ENCODE data around the gene EFNB2.

Gene EFNB2

DNA sequence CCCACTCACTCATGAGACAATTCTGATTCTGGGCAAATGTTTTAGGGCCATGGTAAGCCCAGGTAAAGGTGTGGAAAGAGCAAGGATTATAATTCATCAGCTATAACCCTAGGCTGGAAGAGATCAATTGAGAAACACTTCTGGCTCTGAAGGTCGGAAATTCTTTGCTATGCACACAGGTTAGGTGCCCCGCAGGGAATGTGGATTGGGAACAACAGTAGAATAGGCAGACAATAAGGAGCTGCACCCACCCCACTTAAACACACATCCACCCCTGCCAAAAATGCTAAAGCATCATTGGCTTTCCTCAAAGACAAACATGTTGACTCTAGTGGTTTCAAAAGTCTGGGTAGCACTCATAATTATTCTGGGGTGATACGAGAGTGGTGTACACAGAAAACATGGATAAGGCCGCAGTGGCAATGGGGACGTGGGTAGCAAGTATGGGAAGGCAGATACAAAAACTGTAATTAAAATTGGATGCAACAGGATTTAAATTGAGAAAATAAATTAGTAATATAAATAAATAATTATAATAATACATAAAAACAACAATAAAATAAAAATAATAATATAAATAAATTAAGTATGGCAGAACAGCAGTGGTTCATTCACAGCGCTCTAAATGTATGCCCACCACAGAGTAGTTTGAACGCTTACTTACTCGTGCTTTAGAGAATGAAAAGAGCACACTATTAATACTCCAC is 8.6 kb downstream of the EFNB2 start:
- FAIRE-seq = no peak
- no peak for DNase-seq (ENCODE audit: insufficient read length, low spot score)

DNA sequence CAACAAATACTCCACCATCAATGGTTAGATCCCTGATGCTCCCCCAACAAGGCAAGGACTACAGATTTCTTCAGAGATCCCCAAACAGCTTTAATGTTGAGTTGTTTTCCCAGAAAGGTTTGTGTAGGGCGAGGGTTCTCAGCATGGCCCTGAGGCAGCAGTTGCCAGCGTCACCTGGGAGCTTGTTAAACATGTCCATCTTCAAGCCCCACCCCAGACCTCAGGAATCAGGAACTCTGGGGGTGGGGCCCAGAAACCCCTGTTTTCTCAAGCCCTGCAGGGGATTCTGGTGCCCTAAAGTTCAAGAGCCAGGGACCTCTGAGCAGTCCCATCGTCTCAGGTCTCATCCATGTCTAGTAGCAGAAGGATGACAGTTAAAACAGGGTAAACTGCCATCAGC is 9.6 kb downstream of the EFNB2 start:
- DNase-seq (ENCODE audit: insufficient read length, low spot score) (no peak), FAIRE-seq (no peak)

DNA sequence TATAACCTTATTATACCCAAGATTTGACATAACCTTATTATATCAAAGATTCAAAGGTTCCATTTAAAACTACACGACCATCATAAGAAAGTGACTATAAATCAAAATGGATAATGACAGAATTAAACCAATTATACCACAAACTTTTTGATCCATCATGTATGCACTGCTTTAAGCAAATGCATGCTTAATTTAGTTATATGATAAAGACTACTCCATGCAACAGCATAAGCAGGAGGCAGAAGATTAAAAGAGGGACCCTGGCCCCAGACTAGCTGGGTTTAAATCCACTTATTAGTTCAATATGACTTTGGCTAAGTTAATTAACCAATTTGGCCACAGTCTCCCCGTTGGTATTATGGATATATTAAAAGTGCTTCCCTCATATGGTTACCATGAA is 11.4 kb downstream of the EFNB2 start:
- no peak for FAIRE-seq
- DNase-seq (ENCODE audit: insufficient read length, low spot score) = no peak

DNA sequence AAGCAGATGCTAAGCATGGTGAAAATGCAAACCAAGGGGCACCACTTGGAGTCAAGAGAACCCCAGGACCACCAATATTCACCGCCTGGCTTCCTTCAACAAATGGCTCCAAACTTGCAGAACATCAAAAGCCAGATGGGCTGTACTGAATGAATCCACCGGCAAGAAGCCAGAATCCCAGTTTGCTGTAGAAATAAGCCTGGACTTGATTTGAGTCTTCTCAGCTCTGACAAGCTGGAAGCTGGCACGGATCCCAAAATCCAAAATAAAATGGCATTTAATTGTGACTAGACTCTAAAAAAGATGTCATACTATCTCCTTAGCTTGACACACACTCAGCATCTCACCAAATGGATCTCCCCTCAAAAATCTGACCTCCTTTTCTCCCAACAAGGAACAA is 11.9 kb downstream of the EFNB2 start:
- no peak for DNase-seq (ENCODE audit: insufficient read length, low spot score)
- no peak for FAIRE-seq

DNA sequence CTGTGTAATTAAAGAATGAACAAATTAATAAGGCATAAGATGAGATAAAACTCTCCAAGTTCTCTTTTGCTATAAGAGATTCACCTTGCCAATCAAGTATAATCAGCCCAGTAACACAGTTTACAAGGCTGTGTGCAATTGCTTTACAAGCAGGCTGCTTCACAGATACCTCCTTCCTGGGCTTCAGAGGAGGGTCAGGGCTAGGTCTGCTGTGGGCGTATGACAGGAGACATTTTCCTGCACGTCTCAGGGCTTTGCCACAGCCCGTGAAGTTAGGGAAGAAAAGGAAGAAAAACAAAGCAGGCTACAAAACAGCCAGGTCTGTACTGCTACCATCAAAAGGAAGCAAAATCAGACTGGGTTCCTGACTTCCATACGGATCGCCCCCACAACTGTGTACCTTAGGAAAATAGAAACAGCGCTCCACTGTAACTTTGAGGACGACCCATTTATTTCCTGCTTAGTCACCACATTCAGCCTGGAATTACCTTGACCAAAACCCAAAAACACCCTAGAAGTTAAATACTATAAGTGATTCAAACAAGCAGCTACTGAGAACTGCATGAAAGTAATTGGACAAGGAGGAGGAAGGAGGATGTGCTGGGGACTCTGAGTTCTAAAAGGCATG is 12.4 kb downstream of the EFNB2 start:
- FAIRE-seq (no peak), DNase-seq (ENCODE audit: insufficient read length, low spot score) (no peak)

DNA sequence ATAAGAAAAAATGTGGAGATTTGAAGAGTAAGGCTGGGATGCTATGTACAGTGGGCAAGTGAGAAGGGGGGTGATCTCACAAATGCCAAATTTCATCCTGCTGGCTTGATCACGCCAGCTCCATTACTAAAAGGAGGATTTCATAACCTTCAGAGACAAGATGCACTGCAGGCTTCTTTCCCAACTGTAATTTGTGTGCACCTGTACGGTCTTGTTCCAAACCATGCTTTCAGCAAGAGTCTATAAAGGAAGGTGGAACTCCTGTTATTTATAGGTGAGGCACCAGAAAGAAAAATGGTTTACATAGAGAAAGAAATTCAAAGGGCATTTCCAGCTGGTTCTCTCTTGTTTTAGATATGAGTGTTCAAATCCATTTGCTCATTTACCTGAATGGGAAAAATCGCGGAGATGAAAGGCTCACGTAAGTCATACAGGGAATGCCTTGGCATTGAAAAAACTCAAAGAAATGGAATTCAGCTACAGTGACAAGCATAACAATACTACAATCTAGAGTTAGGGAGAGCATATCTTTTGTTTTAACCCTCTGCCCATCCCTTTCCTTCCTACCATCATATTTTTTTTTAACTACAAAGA is 13.3 kb downstream of the EFNB2 start:
- DNase-seq (ENCODE audit: insufficient read length, low spot score) (no peak), FAIRE-seq (no peak)

DNA sequence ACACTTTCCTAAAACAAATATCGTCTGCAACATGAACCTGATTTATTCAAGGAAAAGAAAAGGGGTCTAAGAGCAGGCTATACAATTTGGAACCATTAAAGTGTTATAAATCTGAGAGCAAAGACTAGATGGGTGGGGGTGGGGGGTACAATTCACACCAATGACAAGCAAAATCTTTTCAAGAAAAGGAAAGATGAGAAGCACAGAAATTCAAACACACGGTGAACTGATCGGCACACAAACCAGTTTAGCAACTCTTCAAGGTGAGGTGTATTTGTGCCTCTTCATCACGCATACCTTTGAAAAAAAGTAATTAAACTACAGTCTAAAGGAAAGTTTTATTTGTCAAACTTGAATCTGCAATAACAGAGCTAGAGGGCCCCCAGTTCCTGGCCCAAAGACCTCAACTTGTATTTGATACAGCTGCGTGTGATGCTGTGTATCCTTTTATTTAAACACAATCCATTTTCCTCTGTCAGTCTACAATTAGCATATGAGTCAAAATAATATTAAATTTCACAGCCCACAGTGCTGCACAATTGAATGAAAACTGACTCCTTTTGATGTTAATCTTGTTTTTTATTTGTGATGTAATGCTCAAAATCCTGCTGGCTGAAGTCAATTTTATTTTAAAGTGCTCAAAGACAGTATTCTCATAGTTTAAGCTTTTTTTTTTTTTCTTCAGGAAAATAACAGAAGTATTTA is 14.2 kb downstream of the EFNB2 start:
- FAIRE-seq (no peak), DNase-seq (ENCODE audit: insufficient read length, low spot score) (no peak)

DNA sequence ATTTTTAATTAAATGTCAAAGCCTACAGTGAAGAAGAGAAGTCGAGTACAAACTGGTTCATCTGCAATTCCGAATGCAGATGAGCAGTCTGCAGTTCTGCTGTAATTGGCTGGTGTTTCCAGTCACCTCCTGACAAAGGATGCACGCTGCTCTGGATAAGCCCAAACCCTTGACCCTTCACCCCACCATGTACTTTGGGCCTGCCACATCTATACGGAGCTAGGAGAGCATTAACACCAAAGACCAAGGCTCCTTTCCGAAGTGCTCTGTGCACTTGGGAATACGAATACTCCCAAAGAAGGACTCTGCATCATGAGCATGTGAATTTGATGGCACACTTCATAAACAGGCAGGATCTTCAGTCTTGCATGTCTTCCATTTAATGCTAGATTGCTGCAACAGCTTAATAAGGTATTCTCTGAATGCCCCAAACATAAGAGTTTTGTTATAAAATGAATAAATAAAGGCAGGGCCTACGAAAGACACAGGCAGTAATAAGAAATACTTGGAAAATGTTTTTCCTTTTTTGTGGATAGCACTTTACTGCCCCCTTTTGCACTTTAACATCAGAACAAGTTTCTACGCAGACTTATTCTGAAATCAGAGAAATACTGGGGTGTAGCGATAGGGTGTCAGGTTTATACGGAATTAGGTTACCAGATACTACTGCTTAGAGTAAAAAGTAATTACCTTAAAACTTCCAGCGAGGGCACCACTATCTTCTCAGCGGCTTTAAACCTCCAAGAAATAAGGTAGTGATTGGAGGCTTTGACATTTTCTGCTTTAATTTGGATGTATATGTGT is 15.0 kb downstream of the EFNB2 start:
- no peak for FAIRE-seq
- DNase-seq (ENCODE audit: insufficient read length, low spot score) = no peak

DNA sequence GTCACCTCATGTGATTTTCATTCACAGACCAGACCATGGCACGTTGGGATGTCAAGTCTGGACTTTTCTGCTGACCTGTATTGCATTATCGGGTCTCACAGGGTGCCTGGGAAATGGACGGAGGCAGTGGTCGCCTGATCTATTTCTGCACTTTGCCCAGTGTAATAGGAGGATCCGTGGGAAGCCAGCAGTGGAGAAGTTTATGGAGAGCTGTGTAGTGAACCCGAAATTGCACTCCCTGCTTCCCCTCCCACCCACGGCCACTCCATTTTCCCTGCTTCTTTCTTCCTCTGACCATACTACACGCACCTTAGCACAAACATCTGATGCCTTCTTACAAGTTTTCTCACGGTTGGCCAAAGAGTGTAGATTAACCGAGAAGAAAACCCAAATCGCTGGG is 16.9 kb downstream of the EFNB2 start:
- DNase-seq (ENCODE audit: insufficient read length, low spot score) (no peak), FAIRE-seq (no peak)

DNA sequence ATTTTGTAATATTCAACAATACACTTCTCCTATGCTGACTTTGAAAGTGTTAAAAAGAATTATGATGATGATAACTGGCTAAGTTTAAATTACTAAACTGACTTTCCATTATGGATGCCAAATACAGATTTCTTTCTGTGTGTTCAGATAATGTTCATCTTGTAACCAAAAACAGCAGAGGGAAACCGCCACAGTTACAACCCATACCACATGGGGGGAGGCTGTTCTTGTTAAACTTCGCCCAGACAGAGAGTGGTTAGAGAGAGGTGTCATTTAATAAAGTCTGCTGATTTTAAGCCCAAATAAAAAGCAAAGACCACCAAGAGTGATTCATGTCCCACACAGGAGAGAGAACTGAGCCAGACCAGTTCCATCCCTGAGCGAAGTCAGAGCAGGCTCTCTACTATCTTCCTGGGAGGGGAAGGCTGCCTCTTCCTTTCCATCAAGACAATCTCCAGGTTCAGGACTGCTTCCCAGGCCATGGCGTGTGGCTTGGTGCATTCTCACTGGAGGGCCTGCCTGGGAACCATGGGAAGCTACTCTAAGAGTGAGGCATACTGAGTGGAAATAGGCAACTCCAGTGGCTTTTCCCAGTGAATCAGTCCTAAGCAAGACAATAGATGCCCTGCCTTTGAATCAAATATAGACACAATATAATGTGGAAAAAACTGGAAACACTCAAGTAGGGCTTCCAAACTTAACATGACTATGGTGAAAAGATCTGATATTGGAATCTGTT is 18.2 kb downstream of the EFNB2 start:
- FAIRE-seq (no peak), DNase-seq (ENCODE audit: insufficient read length, low spot score) (no peak)

DNA sequence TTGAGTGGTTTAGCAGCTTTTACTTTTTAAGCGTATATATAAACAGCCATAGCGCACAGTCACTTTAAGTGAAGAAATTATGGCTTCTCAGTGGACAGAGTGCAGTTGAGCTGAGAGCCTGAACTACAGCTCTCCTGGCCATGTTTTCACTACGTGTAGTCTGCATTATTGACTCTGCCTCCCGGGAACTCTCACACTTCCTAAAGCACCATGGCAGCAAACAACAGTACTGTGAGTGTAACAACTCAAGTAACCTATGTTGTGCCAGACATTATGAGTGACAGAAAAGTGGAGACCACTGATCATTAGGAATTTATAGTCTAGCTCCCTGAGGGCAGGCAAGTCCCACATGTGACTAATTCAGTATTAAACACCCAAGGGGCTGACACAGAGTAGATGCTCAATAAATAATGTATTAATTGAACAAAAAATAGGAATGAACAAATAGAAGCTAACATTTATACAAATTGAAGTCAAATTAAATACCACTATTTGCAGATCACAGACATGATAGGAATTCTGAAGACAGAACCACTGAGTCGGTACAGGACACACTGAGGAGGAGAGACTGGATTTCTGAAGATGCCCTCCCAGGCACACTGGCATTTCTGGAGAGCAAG is 19.7 kb downstream of the EFNB2 start:
- no peak for FAIRE-seq
- DNase-seq (ENCODE audit: insufficient read length, low spot score) = no peak

DNA sequence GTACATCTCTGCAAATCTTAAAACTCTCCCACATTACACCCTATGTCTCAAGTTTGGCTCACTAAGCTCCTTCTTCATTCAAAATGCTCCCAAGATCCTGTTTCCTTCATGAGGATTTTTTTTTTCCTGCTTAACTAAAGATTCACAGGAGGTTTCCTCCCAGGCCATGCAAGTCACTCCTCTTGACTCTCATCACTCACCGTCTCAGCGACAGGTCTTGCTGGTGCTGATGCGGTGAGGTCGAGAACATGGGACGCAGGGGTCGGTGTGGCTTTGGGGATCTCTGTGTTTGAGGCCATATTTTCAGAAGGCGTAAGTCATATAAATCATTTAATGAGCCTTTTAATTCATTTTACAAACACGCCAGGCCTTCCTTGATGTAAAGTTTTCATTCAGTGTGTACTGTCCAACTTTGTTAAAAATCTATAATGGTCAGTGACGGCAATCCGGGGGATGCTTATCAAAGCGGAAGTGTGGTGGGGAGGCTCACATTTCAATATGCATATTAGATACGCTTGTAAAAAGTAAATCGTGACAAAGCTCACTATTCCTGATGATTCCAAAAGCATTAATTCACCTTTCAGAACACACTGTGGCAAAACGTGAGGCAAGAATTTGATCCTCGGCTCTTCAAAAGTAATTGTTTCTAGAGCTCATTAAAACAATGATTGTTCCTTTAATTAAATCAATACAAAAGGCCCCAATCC is 20.4 kb downstream of the EFNB2 start:
- DNase-seq (ENCODE audit: insufficient read length, low spot score) (no peak), FAIRE-seq (no peak)

DNA sequence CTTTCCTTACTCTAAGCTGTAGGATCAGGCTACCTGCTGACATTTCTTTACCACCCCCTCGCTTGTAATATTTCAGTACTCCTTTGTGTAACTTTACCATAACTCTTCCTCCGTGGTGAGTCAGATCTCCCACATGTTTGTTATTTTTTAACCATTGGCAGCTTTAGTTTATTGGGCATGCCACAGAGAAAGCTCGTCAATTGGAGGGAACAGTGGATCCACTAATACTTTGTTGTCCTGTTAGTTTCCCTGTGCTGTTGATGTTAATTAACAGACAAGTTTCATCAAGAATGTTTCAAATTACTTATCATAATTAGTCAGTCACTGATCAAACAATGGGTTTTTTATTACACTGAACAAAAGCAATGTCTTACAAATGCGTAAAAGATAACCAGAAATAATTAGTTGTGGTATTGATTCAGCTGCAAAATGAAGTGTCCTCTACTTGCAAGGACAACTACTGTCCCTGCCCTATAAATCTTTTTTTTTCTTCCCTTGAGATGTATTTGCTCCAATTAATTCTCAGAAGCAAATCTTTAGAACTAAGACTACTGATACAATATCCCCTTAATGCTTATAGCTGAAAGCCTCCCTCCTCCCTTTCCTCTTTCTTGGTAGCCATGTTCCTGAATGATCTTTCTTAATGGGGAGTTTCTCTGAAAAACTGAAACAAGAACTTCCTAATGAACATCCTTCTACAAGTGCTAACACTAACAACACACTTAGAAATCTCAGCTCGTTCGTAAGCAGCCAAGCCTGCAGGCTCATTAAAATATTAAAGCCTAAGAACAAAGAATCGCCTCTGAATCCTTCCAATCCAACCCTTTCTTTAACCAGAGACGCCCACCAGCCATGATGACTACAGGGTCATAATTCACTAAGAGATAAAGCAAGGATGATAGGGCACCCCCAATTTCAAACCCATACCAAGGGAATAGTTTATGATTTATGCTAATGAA is 22.2 kb downstream of the EFNB2 start:
- no peak for FAIRE-seq

DNA sequence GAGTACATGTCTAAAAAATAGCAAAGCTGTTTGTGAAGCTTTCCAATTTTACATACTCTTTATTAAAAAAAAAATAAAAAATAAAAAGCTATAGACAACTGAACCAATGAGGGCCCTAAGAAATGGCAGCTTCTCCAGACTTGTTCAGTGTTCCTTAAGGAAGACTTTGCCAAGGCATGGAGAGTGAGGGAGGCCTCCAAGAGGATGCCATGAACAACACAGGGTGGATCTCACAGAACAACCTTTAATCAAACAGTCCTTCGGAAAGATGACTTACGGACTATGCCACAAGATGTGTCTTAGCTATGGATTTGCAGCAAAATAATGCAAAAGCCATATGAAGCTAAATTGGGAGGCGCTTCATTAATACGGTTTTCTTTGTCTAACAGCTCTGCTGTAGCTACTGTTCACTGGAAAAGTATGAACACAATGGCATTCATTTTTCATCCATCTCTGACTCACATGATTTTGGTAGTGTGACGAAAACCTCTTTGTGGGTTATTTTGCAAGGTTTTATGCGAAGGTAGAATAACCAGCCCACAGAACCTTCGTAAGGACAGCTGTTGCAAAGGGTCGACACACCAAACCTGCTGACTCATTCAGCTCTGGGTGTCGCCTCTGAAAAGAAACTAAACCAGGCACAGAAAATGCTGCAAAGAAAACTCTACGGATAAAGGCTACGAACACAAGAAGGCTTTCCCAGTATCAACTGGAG is 27.7 kb downstream of the EFNB2 start:
- DNase-seq (ENCODE audit: insufficient read length, low spot score) = no peak
- no peak for FAIRE-seq

More for the DNA sequence above, 22.2 kb downstream of the EFNB2 start:
- DNase-seq (ENCODE audit: insufficient read length, low spot score) = no peak

DNA sequence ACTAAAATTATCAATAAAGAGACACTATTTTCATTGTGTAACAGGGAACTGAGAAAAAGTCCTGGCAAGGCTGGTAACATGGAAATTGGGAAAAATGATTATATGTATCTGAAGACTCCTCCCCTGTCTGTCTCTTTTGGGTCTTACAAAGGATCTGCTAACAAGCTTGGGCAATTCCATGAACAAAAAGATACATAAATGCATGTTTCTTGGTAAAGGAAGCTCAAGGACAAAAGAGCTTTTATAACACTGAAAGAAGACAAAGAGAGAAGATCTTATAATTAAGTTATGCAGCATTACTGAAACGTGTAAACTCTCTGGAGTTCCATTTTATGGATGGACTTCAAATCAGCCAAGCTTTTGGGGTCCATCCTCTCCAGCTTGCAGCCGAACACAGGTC is 29.2 kb downstream of the EFNB2 start:
- FAIRE-seq = no peak

DNA sequence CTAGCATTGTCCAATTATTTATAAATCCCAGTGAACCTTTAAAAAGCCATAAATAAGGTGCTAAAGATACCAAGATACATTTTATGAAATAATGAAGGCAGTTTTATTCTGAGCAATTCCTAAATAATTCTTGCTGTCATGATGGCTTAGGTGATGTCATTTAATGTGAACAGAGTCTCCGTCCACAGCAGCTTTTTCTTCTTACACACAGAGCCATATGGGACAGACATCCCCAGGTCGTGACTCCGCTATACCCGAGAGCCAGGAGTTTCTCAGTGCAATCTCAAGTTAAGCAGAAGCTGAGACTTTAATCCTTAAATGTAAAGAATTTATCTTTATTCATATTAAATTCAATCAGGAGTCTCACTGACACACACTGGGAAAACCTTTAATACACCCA is 29.7 kb downstream of the EFNB2 start:
- DNase-seq (ENCODE audit: insufficient read length, low spot score) (no peak), FAIRE-seq (no peak)

More for the DNA sequence above, 29.2 kb downstream of the EFNB2 start:
- DNase-seq (ENCODE audit: insufficient read length, low spot score) = no peak

DNA sequence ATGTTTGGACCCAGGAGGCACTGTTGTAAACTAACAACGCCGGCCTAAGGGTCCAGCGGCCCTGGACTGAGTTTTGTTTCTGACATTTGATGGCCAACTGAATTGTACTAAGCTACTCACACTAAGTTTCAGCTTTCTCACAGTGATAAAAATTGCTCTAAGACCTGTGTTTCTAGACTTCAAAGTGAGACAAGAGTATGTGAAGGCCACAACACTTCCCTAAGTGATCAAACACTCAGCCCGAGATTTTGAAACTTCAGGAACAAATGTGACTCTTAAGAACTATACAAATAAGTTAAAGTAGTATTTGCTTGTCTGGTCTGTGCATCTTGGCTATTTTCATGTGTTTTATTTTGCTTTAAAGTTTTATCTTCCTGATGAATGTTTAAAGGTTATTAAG is 30.2 kb downstream of the EFNB2 start:
- FAIRE-seq (no peak), DNase-seq (ENCODE audit: insufficient read length, low spot score) (no peak)

Data from GM19239 (cell line).